HepG2 (cell line): ENCODE results near the gene FAM161A. TPM values are rescaled to one million over a fixed set of nuclear protein-coding genes. Genes with fewer than 3 reads are reported as not detected.

Experiments
- CBX5 ChIP-seq: sonication (generic); formaldehyde crosslinking; IDR thresholded peaks from 2 replicates; pipeline ENCODE4 v1.4.0; 2020; ENCODE audit warnings: missing genetic modification reagents, borderline replicate concordance
- ETV6 ChIP-seq: sonication (generic); formaldehyde crosslinking; conservative IDR thresholded peaks from 2 replicates; pipeline ENCODE4 v1.4.0; 2020; ENCODE audit warnings: missing genetic modification reagents
- FOXO4 ChIP-seq: sonication (generic); formaldehyde crosslinking; conservative IDR thresholded peaks from 2 replicates; pipeline ENCODE4 v1.8.1; 2023; ENCODE audit warnings: missing genetic modification reagents
- HCFC1 ChIP-seq: fragments of 150-350 bp; IDR thresholded peaks from 2 replicates; pipeline ENCODE4 v1.6.1; 2014; ENCODE audit warnings: low read depth, low read length
- HNF1B ChIP-seq: sonication (generic); formaldehyde crosslinking; IDR thresholded peaks from 2 replicates; pipeline ENCODE4 v1.5.1; 2020; ENCODE audit warnings: mild to moderate bottlenecking, moderate library complexity, missing genetic modification reagents
- NFE2L1 ChIP-seq: sonication (generic); formaldehyde crosslinking; IDR thresholded peaks from 2 replicates; pipeline ENCODE4 v1.4.0; 2020; ENCODE audit warnings: missing genetic modification reagents, mild to moderate bottlenecking, borderline replicate concordance
- PPARG ChIP-seq: conservative IDR thresholded peaks from 2 replicates; pipeline ENCODE4 v1.6.1; 2016; ENCODE audit warnings: missing biosample characterization, missing genetic modification reagents
- SALL2 ChIP-seq: sonication (generic); formaldehyde crosslinking; IDR thresholded peaks from 2 replicates; pipeline ENCODE4 v1.8.1; 2023; ENCODE audit warnings: mild to moderate bottlenecking, missing genetic modification reagents, inconsistent platforms
- SETDB1 ChIP-seq: sonication (generic); formaldehyde crosslinking; IDR thresholded peaks from 2 replicates; pipeline ENCODE4 v1.5.1; 2020; ENCODE audit warnings: missing genetic modification reagents, mild to moderate bottlenecking, borderline replicate concordance
- SIN3B ChIP-seq: fragments of 150-350 bp; IDR thresholded peaks from 2 replicates; pipeline ENCODE4 v1.6.1; 2014; ENCODE audit warnings: low read length
- YEATS4 ChIP-seq: sonication (generic); formaldehyde crosslinking; IDR thresholded peaks from 2 replicates; pipeline ENCODE4 v1.4.0; 2020; ENCODE audit warnings: missing genetic modification reagents, borderline replicate concordance
- ZBTB38 ChIP-seq: sonication (generic); formaldehyde crosslinking; IDR thresholded peaks from 2 replicates; pipeline ENCODE4 v1.5.1; 2020; ENCODE audit warnings: mild to moderate bottlenecking, missing genetic modification reagents
- ZFP82 ChIP-seq: sonication (generic); formaldehyde crosslinking; IDR thresholded peaks from 2 replicates; pipeline ENCODE4 v1.5.1; 2020; ENCODE audit warnings: mild to moderate bottlenecking, missing genetic modification reagents, borderline replicate concordance
- ZMYM3 ChIP-seq: sonication (generic); formaldehyde crosslinking; IDR thresholded peaks from 2 replicates; pipeline ENCODE4 v1.5.1; 2020; ENCODE audit warnings: mild to moderate bottlenecking, missing genetic modification reagents
- ZNF136 ChIP-seq: sonication (generic); formaldehyde crosslinking; IDR thresholded peaks from 2 replicates; pipeline ENCODE4 v1.8.1; 2022; ENCODE audit warnings: low read depth, mild to moderate bottlenecking, moderate library complexity, missing genetic modification reagents
- ZNF205 ChIP-seq: IDR thresholded peaks from 2 replicates; pipeline ENCODE4 v1.6.1; 2018; ENCODE audit warnings: missing biosample characterization, missing genetic modification reagents
- ZNF264 ChIP-seq: sonication (generic); formaldehyde crosslinking; IDR thresholded peaks from 2 replicates; pipeline ENCODE4 v1.4.0; 2020; ENCODE audit warnings: missing genetic modification reagents
- ZNF296 ChIP-seq: sonication (generic); formaldehyde crosslinking; conservative IDR thresholded peaks from 2 replicates; pipeline ENCODE4 v1.5.0; 2020; ENCODE audit warnings: mild to moderate bottlenecking, missing genetic modification reagents
- ZNF432 ChIP-seq: sonication (generic); formaldehyde crosslinking; IDR thresholded peaks from 2 replicates; pipeline ENCODE4 v1.5.0; 2020; ENCODE audit warnings: missing genetic modification reagents, mild to moderate bottlenecking, borderline replicate concordance
- ZNF501 ChIP-seq: sonication (generic); formaldehyde crosslinking; IDR thresholded peaks from 2 replicates; pipeline ENCODE4 v1.5.1; 2020; ENCODE audit warnings: mild to moderate bottlenecking, moderate library complexity, missing genetic modification reagents
- ZNF543 ChIP-seq: sonication (generic); formaldehyde crosslinking; IDR thresholded peaks from 2 replicates; pipeline ENCODE4 v1.4.0; 2020; ENCODE audit warnings: mild to moderate bottlenecking, missing genetic modification reagents
- ZNF558 ChIP-seq: sonication (generic); formaldehyde crosslinking; IDR thresholded peaks from 2 replicates; pipeline ENCODE4 v1.9.0; 2022; ENCODE audit warnings: mild to moderate bottlenecking, missing genetic modification reagents, borderline replicate concordance
- ZNF644 ChIP-seq: IDR thresholded peaks from 2 replicates; pipeline ENCODE4 v1.6.1; 2016; ENCODE audit warnings: low read depth
- ZNF713 ChIP-seq: sonication (generic); formaldehyde crosslinking; IDR thresholded peaks from 2 replicates; pipeline ENCODE4 v1.4.0; 2020; ENCODE audit warnings: mild to moderate bottlenecking, missing genetic modification reagents
- polyA plus RNA-seq, 8 experiments: library from polyadenylated mRNA; depleted of rRNA in 3 of 8; stranded (reverse) in 7 of 8; unstranded in 1 of 8; fragments of >200 nt; fragmentation: Illumina TruSeq in 4 of 8; extraction: Trizol in 4 of 8; gene quantifications; 2 replicates each; pipeline versions ENCODE4 v1.2.1 to v1.2.3, GENCODE V29; 2011 to 2016; ENCODE audit warnings: low read depth in 4 of 8, missing spikeins in 1 of 8, mixed read lengths in 1 of 8; ENCODE audit not compliant: insufficient read depth in 1 of 8
- total RNA-seq, 5 experiments: library from RNA; depleted of rRNA; stranded (reverse); fragments of >200 nt; fragmentation: Illumina TruSeq; extraction: Trizol; gene quantifications; 2 replicates each; pipeline ENCODE4 v1.2.3, GENCODE V29; 2016; ENCODE audit warnings: low read depth in 1 of 5
- TF ChIP-seq, protein P1 (sequence below): sonication (generic); formaldehyde crosslinking; IDR thresholded peaks from 2 replicates; pipeline ENCODE4 v1.5.1; 2020; ENCODE audit warnings: missing genetic modification reagents, mild to moderate bottlenecking, borderline replicate concordance
- TF ChIP-seq, protein P2 (sequence below): sonication (generic); formaldehyde crosslinking; IDR thresholded peaks from 2 replicates; pipeline ENCODE4 v1.5.1; 2020; ENCODE audit warnings: missing genetic modification reagents, mild to moderate bottlenecking, borderline replicate concordance

Gene FAM161A
- total and polyA plus RNA-seq, 2 of the 13 experiments (the other 11 are each of a cell fraction or from before 2014, with no cell fraction given) = 2.7 to 3.4 TPM

DNA sequence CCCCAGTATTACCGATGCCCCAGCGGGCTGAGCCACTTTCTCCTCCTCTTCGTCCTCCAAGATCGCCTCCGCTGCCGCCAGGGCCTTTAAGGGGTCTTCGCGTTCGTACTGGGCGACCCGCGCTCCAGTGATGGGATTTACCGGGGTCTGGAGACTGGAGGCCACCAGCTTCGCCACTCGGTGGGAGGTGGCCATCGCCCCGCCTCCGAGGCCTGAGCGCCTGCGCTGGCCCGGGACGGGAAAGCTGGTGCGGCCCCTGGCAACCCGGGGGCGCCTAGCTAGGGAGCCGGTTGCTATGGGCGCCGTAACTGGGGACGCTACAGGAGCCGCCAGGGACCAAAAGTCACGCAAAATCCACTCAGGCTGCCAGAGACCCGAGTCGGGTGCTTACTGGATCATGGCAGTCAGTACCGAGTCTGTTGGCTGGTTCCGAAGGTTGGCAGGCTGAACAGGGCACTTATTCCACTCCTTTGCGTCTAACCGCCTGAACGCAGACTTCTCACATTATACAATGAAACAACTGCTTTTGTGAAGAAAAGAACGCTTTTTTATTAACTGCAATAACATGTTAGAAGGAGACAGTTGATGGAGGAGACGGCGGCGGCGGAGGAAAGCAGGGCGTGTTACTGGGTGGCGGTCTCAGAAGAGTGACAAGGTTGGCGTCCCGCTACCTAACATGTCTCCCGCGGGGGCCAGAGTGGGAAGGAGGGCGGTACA is at the start of gene FAM161A (continued):
- 0 out of 2 replicates have a peak, but pooled peaks have one; percentile 13 for TF ChIP-seq ZNF644 (CRISPR knock-in tag)
- 0 out of 2 replicates have a peak, but pooled peaks have one; percentile 64 for TF ChIP-seq ZBTB38 (CRISPR knock-in tag)
- peak; percentile 73 for TF ChIP-seq SIN3B
- TF ChIP-seq ZNF136 (CRISPR knock-in tag) = peak; percentile 86; the same call in 1 of the 2 replicates
- TF ChIP-seq, protein P1, sequence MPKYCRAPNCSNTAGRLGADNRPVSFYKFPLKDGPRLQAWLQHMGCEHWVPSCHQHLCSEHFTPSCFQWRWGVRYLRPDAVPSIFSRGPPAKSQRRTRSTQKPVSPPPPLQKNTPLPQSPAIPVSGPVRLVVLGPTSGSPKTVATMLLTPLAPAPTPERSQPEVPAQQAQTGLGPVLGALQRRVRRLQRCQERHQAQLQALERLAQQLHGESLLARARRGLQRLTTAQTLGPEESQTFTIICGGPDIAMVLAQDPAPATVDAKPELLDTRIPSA (CRISPR knock-in tag) = 0 out of 2 replicates have a peak, but pooled peaks have one; percentile 5
- TF ChIP-seq ZNF296 (CRISPR knock-in tag) = no peak
- no peak; the same call in 1 of the 2 replicates for TF ChIP-seq ETV6 (CRISPR knock-in tag)
- 0 out of 2 replicates have a peak, but pooled peaks have one; percentile 28 for TF ChIP-seq ZFP82 (CRISPR knock-in tag)
- TF ChIP-seq ZNF432 (CRISPR knock-in tag) = no peak
- TF ChIP-seq ZNF205 (CRISPR knock-in tag) = peak; percentile 54; the same call in 1 of the 2 replicates
- no peak for TF ChIP-seq CBX5 (CRISPR knock-in tag)
- TF ChIP-seq, protein P2, sequence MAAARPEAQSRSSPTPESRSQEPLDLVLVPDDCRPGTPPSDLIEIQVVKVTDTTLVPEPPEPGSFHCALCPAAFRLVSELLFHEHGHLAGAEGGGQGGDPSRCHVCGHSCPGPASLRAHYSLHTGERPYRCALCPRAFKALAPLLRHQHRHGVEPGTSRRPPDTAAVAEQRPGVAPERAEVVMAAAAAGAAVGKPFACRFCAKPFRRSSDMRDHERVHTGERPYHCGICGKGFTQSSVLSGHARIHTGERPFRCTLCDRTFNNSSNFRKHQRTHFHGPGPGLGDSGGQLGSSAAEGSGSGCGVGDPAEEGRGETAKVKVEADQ = peak; percentile 33; the same call in 1 of the 2 replicates
- peak; percentile 84 for TF ChIP-seq ZNF501 (CRISPR knock-in tag)
- peak; percentile 57; the same call in 1 of the 2 replicates for TF ChIP-seq ZNF713
- TF ChIP-seq FOXO4 (CRISPR knock-in tag) = no peak
- TF ChIP-seq YEATS4 = peak; percentile 27
- TF ChIP-seq ZNF543 (CRISPR knock-in tag) = peak; percentile 87; the same call in 1 of the 2 replicates
- TF ChIP-seq ZNF264 (CRISPR knock-in tag) = peak; percentile 67; the same call in 1 of the 2 replicates
- TF ChIP-seq ZNF558 (CRISPR knock-in tag) = 0 out of 2 replicates have a peak, but pooled peaks have one; percentile 81
- TF ChIP-seq HCFC1 = peak; percentile 26; the same call in 1 of the 2 replicates
- peak; percentile 6; the same call in 1 of the 2 replicates for TF ChIP-seq ZMYM3 (CRISPR knock-in tag)
- no peak for TF ChIP-seq NFE2L1 (CRISPR knock-in tag)
- TF ChIP-seq HNF1B (CRISPR knock-in tag) = peak; percentile 73
- TF ChIP-seq PPARG (CRISPR knock-in tag) = peak; percentile 46; the same call in 1 of the 2 replicates
- TF ChIP-seq SALL2 = peak; percentile 86
- TF ChIP-seq SETDB1 = no peak
